GM12864 (cell line): ENCODE data around the gene FOXN3.

Experiments used
- DNase-seq: peaks from one replicate; pipeline ENCODE4 v3.0.0-alpha.2; 2011; ENCODE audit warnings: low read depth
- H3K4me3 ChIP-seq: 2 replicates; pipeline ENCODE4 v1.5.1; 2011; ENCODE audit warnings: mild to moderate bottlenecking, low read depth, low read length, control low read depth
- TF ChIP-seq, protein P1 (sequence below): IDR thresholded peaks from 2 replicates; pipeline ENCODE4 v1.5.1; 2011; ENCODE audit warnings: low read depth, mild to moderate bottlenecking, moderate library complexity, low read length, control low read depth, inconsistent platforms; ENCODE audit errors: missing control alignments

Gene FOXN3

DNA sequence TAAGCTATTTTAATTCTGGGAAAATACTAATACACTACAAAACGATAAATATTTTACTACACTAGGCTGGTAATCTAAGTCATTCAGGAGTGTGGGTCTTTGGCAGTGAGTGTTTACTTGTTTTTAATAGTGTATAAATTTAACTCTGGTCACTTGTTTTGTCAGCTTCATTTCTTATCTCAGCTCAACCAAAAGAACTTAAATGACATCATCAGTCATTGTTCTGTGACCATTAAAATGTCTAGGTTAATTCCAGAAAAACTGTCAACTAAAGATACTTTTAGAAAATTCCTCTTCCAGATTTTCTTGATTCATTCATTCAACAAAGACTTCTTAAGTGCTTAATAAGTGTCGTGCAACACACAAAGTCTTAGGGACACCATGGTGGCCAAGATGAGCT is 102.8 kb downstream of the FOXN3 start:
- no peak for DNase-seq
- H3K4me3 ChIP-seq, result no peak overlapping the region
- TF ChIP-seq, protein P1, sequence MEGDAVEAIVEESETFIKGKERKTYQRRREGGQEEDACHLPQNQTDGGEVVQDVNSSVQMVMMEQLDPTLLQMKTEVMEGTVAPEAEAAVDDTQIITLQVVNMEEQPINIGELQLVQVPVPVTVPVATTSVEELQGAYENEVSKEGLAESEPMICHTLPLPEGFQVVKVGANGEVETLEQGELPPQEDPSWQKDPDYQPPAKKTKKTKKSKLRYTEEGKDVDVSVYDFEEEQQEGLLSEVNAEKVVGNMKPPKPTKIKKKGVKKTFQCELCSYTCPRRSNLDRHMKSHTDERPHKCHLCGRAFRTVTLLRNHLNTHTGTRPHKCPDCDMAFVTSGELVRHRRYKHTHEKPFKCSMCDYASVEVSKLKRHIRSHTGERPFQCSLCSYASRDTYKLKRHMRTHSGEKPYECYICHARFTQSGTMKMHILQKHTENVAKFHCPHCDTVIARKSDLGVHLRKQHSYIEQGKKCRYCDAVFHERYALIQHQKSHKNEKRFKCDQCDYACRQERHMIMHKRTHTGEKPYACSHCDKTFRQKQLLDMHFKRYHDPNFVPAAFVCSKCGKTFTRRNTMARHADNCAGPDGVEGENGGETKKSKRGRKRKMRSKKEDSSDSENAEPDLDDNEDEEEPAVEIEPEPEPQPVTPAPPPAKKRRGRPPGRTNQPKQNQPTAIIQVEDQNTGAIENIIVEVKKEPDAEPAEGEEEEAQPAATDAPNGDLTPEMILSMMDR, result no peak

DNA sequence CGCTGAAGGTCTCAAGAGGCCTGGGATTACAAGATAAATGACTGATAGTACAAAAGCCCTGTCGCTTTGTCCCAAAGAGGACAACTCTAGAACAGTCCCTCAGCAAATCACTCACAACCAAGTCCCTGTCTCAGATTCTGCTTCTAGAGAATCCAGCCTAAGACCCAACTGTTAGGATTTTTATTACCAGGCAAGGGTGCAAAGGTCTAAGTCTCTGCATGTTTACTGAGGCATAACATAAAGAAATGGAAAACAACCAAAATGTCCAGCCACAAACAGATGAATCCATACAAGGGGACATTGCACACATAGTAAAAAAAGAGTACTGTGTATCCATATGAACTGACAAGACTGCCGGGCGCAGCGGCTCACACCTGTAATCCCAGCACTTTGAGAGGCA is 104.1 kb downstream of the FOXN3 start:
- DNase-seq, result no peak
- TF ChIP-seq, protein P1, result no peak
- H3K4me3 ChIP-seq, result no peak overlapping the region

DNA sequence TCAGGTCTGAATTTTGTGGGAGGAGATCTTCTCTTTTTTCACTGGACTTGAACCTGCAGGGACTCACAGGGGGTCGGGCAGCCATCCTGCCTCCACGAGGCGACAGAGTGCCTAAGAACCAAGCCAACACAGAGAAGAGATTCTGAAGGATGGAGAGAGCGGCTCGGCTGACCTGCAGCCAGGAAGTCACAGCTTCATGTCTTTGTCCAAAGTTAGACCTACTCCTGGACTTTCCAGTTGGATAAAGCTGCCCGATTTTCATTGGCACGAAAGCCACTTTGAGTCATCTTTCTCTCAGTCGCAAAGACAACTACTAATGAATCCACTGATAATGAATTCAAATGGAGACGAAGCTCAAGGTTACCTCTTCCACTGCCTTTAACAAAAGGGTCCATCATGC is 106.8 kb downstream of the FOXN3 start:
- no peak for DNase-seq
- TF ChIP-seq, protein P1, result no peak
- H3K4me3 ChIP-seq, result peak overlapping the region; percentile 13; the same call in 1 of the 2 replicates

DNA sequence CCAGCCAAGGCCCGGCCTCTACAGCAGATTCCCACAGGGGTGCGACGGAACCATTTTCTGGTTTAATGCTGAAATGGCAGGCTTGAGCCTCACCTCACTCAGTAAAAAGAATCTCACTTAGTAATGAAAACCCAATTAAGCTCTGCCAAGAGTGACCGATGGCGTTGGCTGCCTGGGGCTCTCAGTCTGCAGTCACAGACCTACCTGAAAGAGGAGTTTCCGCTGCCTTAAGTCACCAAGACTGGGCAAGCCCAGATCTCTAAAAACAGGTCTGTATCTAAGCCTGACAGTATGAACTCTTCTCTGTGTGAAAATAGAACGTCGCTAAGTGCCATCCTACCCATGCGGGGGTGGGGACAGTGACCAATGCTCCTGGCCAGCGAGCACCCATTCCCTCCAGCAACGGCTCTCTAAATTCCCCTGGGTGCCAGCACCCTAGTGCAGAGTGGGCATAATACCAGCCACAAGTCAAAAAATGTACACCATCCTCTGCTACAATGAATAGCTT is 107.3 kb downstream of the FOXN3 start:
- peak overlapping the region; percentile 13; the same call in 1 of the 2 replicates for H3K4me3 ChIP-seq
- DNase-seq, result no peak
- TF ChIP-seq, protein P1, result no peak

DNA sequence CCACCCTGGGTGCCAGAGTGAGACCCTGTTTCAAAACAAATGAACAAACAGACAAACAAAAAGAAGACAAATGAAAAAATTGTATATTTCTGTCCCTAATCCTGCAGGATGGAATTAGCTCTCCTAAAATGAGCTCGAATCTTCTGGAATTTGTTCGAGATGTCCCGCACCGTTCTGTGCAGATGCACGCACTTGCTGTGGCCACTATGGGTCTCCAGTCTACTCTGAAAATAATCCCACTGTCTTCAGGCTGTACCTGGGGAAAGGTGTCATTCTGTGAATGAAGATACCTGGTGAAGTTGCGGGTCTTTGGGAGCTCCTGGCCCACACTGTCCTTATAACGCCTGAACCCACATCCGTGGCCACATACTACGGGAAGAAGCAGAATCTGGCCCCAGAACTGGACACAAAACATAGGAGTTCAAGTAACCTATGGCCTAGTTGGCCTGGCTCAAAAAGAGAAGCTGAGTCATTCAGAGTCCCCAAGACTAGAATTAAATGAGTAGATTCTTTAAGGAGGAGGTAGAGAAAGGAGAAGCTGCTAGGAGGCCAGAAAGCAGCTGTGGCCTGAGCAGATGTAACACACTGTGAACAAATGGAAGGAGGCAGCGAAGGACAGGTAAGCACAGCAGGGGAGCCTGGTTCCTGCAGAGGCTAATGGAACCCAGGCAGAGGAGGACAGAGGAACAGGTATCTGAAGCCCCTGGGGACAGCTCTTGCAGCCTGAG is 108.6 kb downstream of the FOXN3 start:
- H3K4me3 ChIP-seq, result peak overlapping the region; percentile 13
- DNase-seq, result no peak
- TF ChIP-seq, protein P1, result peak; percentile 41

DNA sequence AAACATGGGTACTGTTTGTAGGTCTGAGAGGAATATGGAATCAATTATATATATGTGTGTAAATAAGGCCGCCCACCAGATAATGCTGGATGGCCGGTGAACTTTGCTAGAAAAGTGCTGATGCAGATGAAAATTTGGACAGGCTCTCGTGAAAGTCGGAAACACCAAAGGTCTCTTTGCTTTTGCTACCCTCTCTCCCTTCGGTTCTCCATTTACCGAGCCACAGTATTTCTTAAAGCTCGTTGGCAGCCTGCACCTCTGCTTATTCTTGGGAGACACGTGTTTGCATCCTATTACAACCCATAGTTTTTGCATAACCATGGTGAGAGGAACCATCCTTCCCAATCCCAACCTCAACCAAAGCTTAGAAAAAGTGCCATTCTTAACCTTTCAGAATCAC is 109.6 kb downstream of the FOXN3 start:
- no peak for DNase-seq
- TF ChIP-seq, protein P1, result no peak
- no peak overlapping the region; the same call in 1 of the 2 replicates for H3K4me3 ChIP-seq
